GM18907 (cell line): Measurements from ENCODE around the gene CRYZ.
"Not testable (repeated sequence)": the region's sequence is repeated elsewhere in the genome, so short reads cannot be mapped to it uniquely, and the experiment has no call there.

Experiments used
- ATAC-seq: cut with Tn5 transposase; IDR thresholded peaks from one replicate; pipeline ENCODE4 v1.9.1; 2021; ENCODE audit warnings: mild to moderate bottlenecking, moderate library complexity; ENCODE audit not compliant: unreplicated experiment

CRYZ gene

GRCh38 chr1:74681851-74682250 is 51.0 kb downstream of the CRYZ start:
- peak; percentile 14 for ATAC-seq

DNA sequence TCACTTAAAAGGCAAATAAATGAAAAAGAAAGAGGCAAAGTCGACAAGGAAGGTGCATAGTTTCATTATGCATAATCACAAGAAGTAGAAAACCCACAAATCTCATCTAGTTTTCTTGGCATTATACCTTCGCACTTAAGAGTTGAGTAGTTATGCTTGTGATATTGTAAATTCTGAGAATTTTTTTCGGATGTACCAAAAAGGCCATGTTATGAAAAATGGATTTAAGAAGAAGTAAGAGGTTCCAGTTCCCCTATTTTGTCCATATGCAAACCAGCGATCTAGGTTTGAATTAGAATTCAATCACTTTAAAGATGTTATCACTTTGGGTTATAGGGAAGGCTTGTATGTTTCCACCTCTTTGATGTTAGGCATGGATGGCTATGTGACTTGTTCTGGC is 51.4 kb downstream of the CRYZ start:
- peak; percentile 93 for ATAC-seq

DNA sequence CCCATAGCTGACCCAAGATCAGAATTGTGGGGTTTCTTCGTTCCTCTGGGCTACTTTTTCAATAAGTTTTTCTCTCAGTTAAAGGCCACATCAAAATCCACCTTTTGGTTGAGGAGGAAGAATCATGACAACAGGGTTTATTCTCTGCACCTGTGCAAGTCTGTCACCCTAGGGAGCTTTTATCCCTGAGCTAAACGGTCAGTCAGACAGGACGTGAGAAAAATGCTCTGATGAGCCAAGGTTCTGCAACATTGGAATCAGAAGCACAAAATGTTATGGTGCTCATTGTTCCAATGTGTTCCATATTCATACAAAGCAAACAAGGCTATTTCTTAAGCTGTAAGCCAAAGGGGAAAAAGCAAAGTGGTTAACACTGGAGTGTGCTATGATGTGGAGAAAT is 51.8 kb downstream of the CRYZ start:
- peak; percentile 58 for ATAC-seq

DNA sequence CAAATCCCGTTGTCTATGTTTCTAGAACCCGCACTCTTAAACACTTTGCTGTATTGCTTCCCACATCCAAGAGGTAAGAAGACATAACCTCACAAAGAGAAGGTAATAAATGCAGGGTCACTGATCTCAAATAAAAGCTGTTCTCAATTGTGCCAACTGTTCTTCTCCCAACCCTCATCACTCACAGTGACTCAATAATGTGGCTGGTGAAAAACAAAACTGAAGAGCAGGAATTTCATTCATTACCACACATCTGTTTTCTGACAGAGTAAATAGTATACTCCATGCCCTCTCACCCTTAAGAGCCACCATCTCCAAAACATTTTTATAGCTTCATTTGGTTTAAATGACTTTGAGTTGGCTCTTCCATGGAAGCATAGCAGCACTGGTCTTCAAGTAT is 53.0 kb downstream of the CRYZ start:
- ATAC-seq: no peak

DNA sequence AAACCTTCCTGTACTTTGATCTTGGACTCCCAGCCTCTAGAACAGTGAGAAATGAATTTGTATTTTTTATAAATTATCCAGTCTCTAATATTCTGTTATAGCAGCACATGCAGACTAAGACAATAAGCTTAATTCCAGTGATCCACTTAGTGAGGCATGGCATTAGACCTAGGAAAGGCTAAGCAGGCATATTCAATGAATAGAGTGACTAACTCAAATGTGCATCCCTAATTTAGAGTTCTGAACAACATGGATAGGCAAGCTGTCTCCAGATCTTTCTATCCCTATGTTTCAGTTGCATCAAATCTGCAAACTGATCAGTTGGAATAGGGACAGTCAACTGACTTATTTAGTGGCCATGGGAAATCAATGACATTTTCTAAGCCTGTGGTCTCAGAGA is 54.9 kb downstream of the CRYZ start:
- no peak for ATAC-seq

- ATAC-seq: peak; percentile 54
These were observed 58.4 kb downstream of the CRYZ start for GRCh38 chr1:74674278-74675048.

- peak; percentile 69 for ATAC-seq
These were observed 59.3 kb downstream of the CRYZ start, which contains the start of gene ERICH3 for GRCh38 chr1:74673351-74674111. Gene ERICH3 (minus strand): TSS chr1:74673792. CDS start chr1:74673519, 273 bp downstream.

DNA sequence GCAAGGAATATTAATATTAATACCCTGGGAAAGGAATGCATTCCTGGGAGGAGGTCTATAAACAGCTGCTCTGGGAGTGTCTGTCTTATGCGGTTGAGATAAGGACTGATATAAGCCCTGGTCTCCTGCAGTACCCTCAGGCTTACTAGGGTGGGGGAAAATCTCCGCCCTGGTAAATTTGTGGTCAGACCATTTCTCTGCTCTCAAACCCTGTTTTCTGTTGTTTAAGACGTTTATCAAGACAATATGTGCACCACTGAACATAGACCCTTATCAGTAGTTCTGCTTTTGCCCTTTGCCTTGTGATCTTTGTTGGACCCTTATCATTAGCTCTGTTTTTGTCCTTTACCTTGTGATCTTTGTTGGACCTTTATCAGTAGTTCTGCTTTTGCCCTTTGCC is 62.0 kb downstream of the CRYZ start:
- not testable (repeated sequence) for ATAC-seq
